ENCODE results near the gene ACTN4.
A peak's percentile ranks its signal among the peaks of the same experiment; 100 is the strongest.

Gene ACTN4

GRCh38 chr19:38728752-38729541, 81.5 kb downstream of the ACTN4 start:
- H3K4me3 ChIP-seq (ENCODE audit: low read depth, low read length): no peak overlapping the region
- H3K27ac ChIP-seq: no peak overlapping the region
- H3K27me3 ChIP-seq (replicated peaks): no peaks in the 10 kb centered on the region
- in situ Hi-C loops (cut with HindIII; ENCODE audit: low pct_ligation_motif_present, low sequenced_read_pairs): no loop called here
- DNase-seq: no peak
- peaks cover 79% of the 10 kb centered on the region for H3K36me3 ChIP-seq (replicated peaks)
- no peak for TF ChIP-seq CTCF (IDR thresholded peaks at IDR 0.05; ENCODE audit: low read depth, low read length, missing control alignments)

GRCh38 chr19:38729653-38730469, 82.4 kb downstream of the ACTN4 start:
- Histone ChIP-seq H3K27me3 (replicated peaks) (no peaks in the 10 kb centered on the region), H3K27ac (no peak overlapping the region), H3K4me3 (ENCODE audit: low read depth, low read length) (no peak overlapping the region), H3K36me3 (replicated peaks) (peaks cover 70% of the 10 kb centered on the region)
- TF ChIP-seq CTCF (IDR thresholded peaks at IDR 0.05; ENCODE audit: low read depth, low read length, missing control alignments): peak; percentile 95
- DNase-seq: peak; percentile 50
- in situ Hi-C loops (cut with HindIII; ENCODE audit: low pct_ligation_motif_present, low sequenced_read_pairs): no loop called here

GRCh38 chr19:38730470-38730730, 83.0 kb downstream of the ACTN4 start:
- no peaks in the 10 kb centered on the region for H3K27me3 ChIP-seq (replicated peaks)
- no peak for TF ChIP-seq CTCF (IDR thresholded peaks at IDR 0.05; ENCODE audit: low read depth, low read length, missing control alignments)
- H3K36me3 ChIP-seq (replicated peaks): peaks cover 64% of the 10 kb centered on the region
- in situ Hi-C loops (cut with HindIII; ENCODE audit: low pct_ligation_motif_present, low sequenced_read_pairs): no loop called here
- no peak overlapping the region for H3K4me3 ChIP-seq (ENCODE audit: low read depth, low read length)
- no peak overlapping the region for H3K27ac ChIP-seq
- DNase-seq: no peak

GRCh38 chr19:38730731-38731589, 83.5 kb downstream of the ACTN4 start:
- Histone ChIP-seq H3K27ac (no peak overlapping the region), H3K36me3 (replicated peaks) (peaks cover 59% of the 10 kb centered on the region), H3K27me3 (replicated peaks) (no peaks in the 10 kb centered on the region)

More at GRCh38 chr19:38730731-38731589, 83.5 kb downstream of the ACTN4 start:
- DNase-seq: no peak
- H3K4me3 ChIP-seq (ENCODE audit: low read depth, low read length): no peak overlapping the region
- in situ Hi-C loops (cut with HindIII; ENCODE audit: low pct_ligation_motif_present, low sequenced_read_pairs): no loop called here
- TF ChIP-seq CTCF (IDR thresholded peaks at IDR 0.05; ENCODE audit: low read depth, low read length, missing control alignments): no peak

All from brain microvascular endothelial cell (primary cell).